ENCODE data around the gene SDK1.

Gene SDK1

GRCh38 chr7:4268040-4268965 lies 967.3 kb downstream of the SDK1 start:
- no peaks in the 10 kb centered on the region for H3K36me3 ChIP-seq (ENCODE audit: control insufficient read depth in 2 of 2, insufficient read depth in 2 of 2, low read length in 2 of 2)
- peaks cover 6% of the 10 kb centered on the region for H3K4me1 ChIP-seq (ENCODE audit: control insufficient read depth, insufficient read depth, low read length)
- H3K27me3 ChIP-seq (ENCODE audit: control insufficient read depth in 1 of 2, insufficient read depth in 2 of 2, low read length in 2 of 2) = peaks cover 0 to 2% of the 10 kb centered on the region in 2 donors
- no peak overlapping the region for H3K27ac ChIP-seq (ENCODE audit: low read length)
- no peaks in the 10 kb centered on the region for H3K9me3 ChIP-seq (ENCODE audit: control insufficient read depth in 2 of 2, low read length in 2 of 2)
- H3K9ac ChIP-seq (ENCODE audit: low read length in 2 of 2) = no peak overlapping the region
- H3K4me3 ChIP-seq (ENCODE audit: low read length in 2 of 2) = no peak overlapping the region

GRCh38 chr7:4269086-4269485 lies 968.0 kb downstream of the SDK1 start:
- no peaks in the 10 kb centered on the region for H3K36me3 ChIP-seq (ENCODE audit: control insufficient read depth in 2 of 2, insufficient read depth in 2 of 2, low read length in 2 of 2)

GRCh38 chr7:4269746-4270145 lies 968.7 kb downstream of the SDK1 start:
- no peak overlapping the region for H3K27ac ChIP-seq (ENCODE audit: low read length)
- peaks cover 0 to 6% of the 10 kb centered on the region in 2 donors for H3K9me3 ChIP-seq (ENCODE audit: control insufficient read depth in 2 of 2, low read length in 2 of 2)
- H3K4me3 ChIP-seq (ENCODE audit: low read length in 2 of 2) = no peak overlapping the region
- peaks cover 6% of the 10 kb centered on the region for H3K4me1 ChIP-seq (ENCODE audit: control insufficient read depth, insufficient read depth, low read length)
- H3K27me3 ChIP-seq (ENCODE audit: control insufficient read depth in 1 of 2, insufficient read depth in 2 of 2, low read length in 2 of 2) = peaks cover 2% of the 10 kb centered on the region in 2 donors
- no peak overlapping the region for H3K9ac ChIP-seq (ENCODE audit: low read length in 2 of 2)
- no peaks in the 10 kb centered on the region for H3K36me3 ChIP-seq (ENCODE audit: control insufficient read depth in 2 of 2, insufficient read depth in 2 of 2, low read length in 2 of 2)

More at GRCh38 chr7:4269086-4269485, 968.0 kb downstream of the SDK1 start:
- Histone ChIP-seq H3K27ac (ENCODE audit: low read length) (no peak overlapping the region), H3K4me3 (ENCODE audit: low read length in 2 of 2) (no peak overlapping the region), H3K4me1 (ENCODE audit: control insufficient read depth, insufficient read depth, low read length) (peaks cover 6% of the 10 kb centered on the region), H3K9me3 (ENCODE audit: control insufficient read depth in 2 of 2, low read length in 2 of 2) (no peaks in the 10 kb centered on the region), H3K27me3 (ENCODE audit: control insufficient read depth in 1 of 2, insufficient read depth in 2 of 2, low read length in 2 of 2) (peaks cover 2% of the 10 kb centered on the region in 2 donors), H3K9ac (ENCODE audit: low read length in 2 of 2) (no peak overlapping the region)

GRCh38 chr7:4270268-4270667 lies 969.2 kb downstream of the SDK1 start:
- Histone ChIP-seq H3K27me3 (ENCODE audit: control insufficient read depth in 1 of 2, insufficient read depth in 2 of 2, low read length in 2 of 2) (peaks cover 2% of the 10 kb centered on the region in 2 donors), H3K4me3 (ENCODE audit: low read length in 2 of 2) (no peak overlapping the region)

GRCh38 chr7:4270941-4271715 lies 970.1 kb downstream of the SDK1 start:
- Histone ChIP-seq H3K36me3 (ENCODE audit: control insufficient read depth in 2 of 2, insufficient read depth in 2 of 2, low read length in 2 of 2) (no peaks in the 10 kb centered on the region), H3K27ac (ENCODE audit: low read length) (no peak overlapping the region), H3K4me1 (ENCODE audit: control insufficient read depth, insufficient read depth, low read length) (peaks cover 6% of the 10 kb centered on the region), H3K27me3 (ENCODE audit: control insufficient read depth in 1 of 2, insufficient read depth in 2 of 2, low read length in 2 of 2) (peaks cover 2% of the 10 kb centered on the region in 2 donors), H3K4me3 (ENCODE audit: low read length in 2 of 2) (no peak overlapping the region), H3K9ac (ENCODE audit: low read length in 2 of 2) (no peak overlapping the region), H3K9me3 (ENCODE audit: control insufficient read depth in 2 of 2, low read length in 2 of 2) (peaks cover 0 to 6% of the 10 kb centered on the region in 2 donors)

More at GRCh38 chr7:4270268-4270667, 969.2 kb downstream of the SDK1 start:
- Histone ChIP-seq H3K36me3 (ENCODE audit: control insufficient read depth in 2 of 2, insufficient read depth in 2 of 2, low read length in 2 of 2) (no peaks in the 10 kb centered on the region), H3K4me1 (ENCODE audit: control insufficient read depth, insufficient read depth, low read length) (peaks cover 6% of the 10 kb centered on the region), H3K9ac (ENCODE audit: low read length in 2 of 2) (no peak overlapping the region), H3K9me3 (ENCODE audit: control insufficient read depth in 2 of 2, low read length in 2 of 2) (peaks cover 0 to 6% of the 10 kb centered on the region in 2 donors), H3K27ac (ENCODE audit: low read length) (no peak overlapping the region)

GRCh38 chr7:4271716-4272015 lies 970.6 kb downstream of the SDK1 start:
- H3K27ac ChIP-seq (ENCODE audit: low read length) = no peak overlapping the region
- peaks cover 6% of the 10 kb centered on the region for H3K4me1 ChIP-seq (ENCODE audit: control insufficient read depth, insufficient read depth, low read length)
- H3K9ac ChIP-seq (ENCODE audit: low read length in 2 of 2) = no peak overlapping the region
- H3K27me3 ChIP-seq (ENCODE audit: control insufficient read depth in 1 of 2, insufficient read depth in 2 of 2, low read length in 2 of 2) = peaks cover 2% of the 10 kb centered on the region in 2 donors
- H3K4me3 ChIP-seq (ENCODE audit: low read length in 2 of 2) = no peak overlapping the region
- peaks cover 0 to 6% of the 10 kb centered on the region in 2 donors for H3K9me3 ChIP-seq (ENCODE audit: control insufficient read depth in 2 of 2, low read length in 2 of 2)
- no peaks in the 10 kb centered on the region for H3K36me3 ChIP-seq (ENCODE audit: control insufficient read depth in 2 of 2, insufficient read depth in 2 of 2, low read length in 2 of 2)

GRCh38 chr7:4272141-4272540 lies 971.1 kb downstream of the SDK1 start:
- Histone ChIP-seq H3K36me3 (ENCODE audit: control insufficient read depth in 2 of 2, insufficient read depth in 2 of 2, low read length in 2 of 2) (no peaks in the 10 kb centered on the region), H3K9ac (ENCODE audit: low read length in 2 of 2) (no peak overlapping the region), H3K4me1 (ENCODE audit: control insufficient read depth, insufficient read depth, low read length) (peaks cover 6% of the 10 kb centered on the region), H3K27ac (ENCODE audit: low read length) (no peak overlapping the region), H3K9me3 (ENCODE audit: control insufficient read depth in 2 of 2, low read length in 2 of 2) (peaks cover 0 to 6% of the 10 kb centered on the region in 2 donors), H3K27me3 (ENCODE audit: control insufficient read depth in 1 of 2, insufficient read depth in 2 of 2, low read length in 2 of 2) (peaks cover 2% of the 10 kb centered on the region in 2 donors), H3K4me3 (ENCODE audit: low read length in 2 of 2) (no peak overlapping the region)

- Histone ChIP-seq H3K9me3 (ENCODE audit: control insufficient read depth in 2 of 2, low read length in 2 of 2) (peaks cover 0 to 6% of the 10 kb centered on the region in 2 donors), H3K27me3 (ENCODE audit: control insufficient read depth in 1 of 2, insufficient read depth in 2 of 2, low read length in 2 of 2) (peaks cover 2 to 5% of the 10 kb centered on the region in 2 donors), H3K9ac (ENCODE audit: low read length in 2 of 2) (no peak overlapping the region), H3K27ac (ENCODE audit: low read length) (no peak overlapping the region), H3K4me3 (ENCODE audit: low read length in 2 of 2) (no peak overlapping the region), H3K4me1 (ENCODE audit: control insufficient read depth, insufficient read depth, low read length) (no peaks in the 10 kb centered on the region), H3K36me3 (ENCODE audit: control insufficient read depth in 2 of 2, insufficient read depth in 2 of 2, low read length in 2 of 2) (no peaks in the 10 kb centered on the region)
Observed at GRCh38 chr7:4273566-4274230, 972.6 kb downstream of the SDK1 start.

GRCh38 chr7:4274286-4274685 lies 973.2 kb downstream of the SDK1 start:
- Histone ChIP-seq H3K27me3 (ENCODE audit: control insufficient read depth in 1 of 2, insufficient read depth in 2 of 2, low read length in 2 of 2) (peaks cover under 1 to 5% of the 10 kb centered on the region in 2 donors), H3K4me3 (ENCODE audit: low read length in 2 of 2) (no peak overlapping the region), H3K36me3 (ENCODE audit: control insufficient read depth in 2 of 2, insufficient read depth in 2 of 2, low read length in 2 of 2) (no peaks in the 10 kb centered on the region), H3K27ac (ENCODE audit: low read length) (no peak overlapping the region), H3K9ac (ENCODE audit: low read length in 2 of 2) (no peak overlapping the region), H3K4me1 (ENCODE audit: control insufficient read depth, insufficient read depth, low read length) (no peaks in the 10 kb centered on the region), H3K9me3 (ENCODE audit: control insufficient read depth in 2 of 2, low read length in 2 of 2) (peaks cover 0 to 6% of the 10 kb centered on the region in 2 donors)

- Histone ChIP-seq H3K36me3 (ENCODE audit: control insufficient read depth in 2 of 2, insufficient read depth in 2 of 2, low read length in 2 of 2) (no peaks in the 10 kb centered on the region), H3K27ac (ENCODE audit: low read length) (no peak overlapping the region), H3K9ac (ENCODE audit: low read length in 2 of 2) (no peak overlapping the region), H3K4me1 (ENCODE audit: control insufficient read depth, insufficient read depth, low read length) (no peaks in the 10 kb centered on the region), H3K9me3 (ENCODE audit: control insufficient read depth in 2 of 2, low read length in 2 of 2) (peaks cover 0 to 6% of the 10 kb centered on the region in 2 donors), H3K4me3 (ENCODE audit: low read length in 2 of 2) (no peak overlapping the region), H3K27me3 (ENCODE audit: control insufficient read depth in 1 of 2, insufficient read depth in 2 of 2, low read length in 2 of 2) (peaks cover 0 to 5% of the 10 kb centered on the region in 2 donors)
Observed at GRCh38 chr7:4277936-4278335, 976.9 kb downstream of the SDK1 start.

Measured in stomach smooth muscle (tissue), 2 donors.